Measurements from ENCODE around the gene TMED7. TPM values are rescaled to one million over a fixed set of nuclear protein-coding genes. Genes with fewer than 3 reads are reported as not detected.
"Not testable (repeated sequence)": the region's sequence is repeated elsewhere in the genome, so short reads cannot be mapped to it uniquely, and the experiment has no call there.

TMED7 gene
- total RNA-seq: 43.4 and 44.0 TPM in 2 replicates

DNA sequence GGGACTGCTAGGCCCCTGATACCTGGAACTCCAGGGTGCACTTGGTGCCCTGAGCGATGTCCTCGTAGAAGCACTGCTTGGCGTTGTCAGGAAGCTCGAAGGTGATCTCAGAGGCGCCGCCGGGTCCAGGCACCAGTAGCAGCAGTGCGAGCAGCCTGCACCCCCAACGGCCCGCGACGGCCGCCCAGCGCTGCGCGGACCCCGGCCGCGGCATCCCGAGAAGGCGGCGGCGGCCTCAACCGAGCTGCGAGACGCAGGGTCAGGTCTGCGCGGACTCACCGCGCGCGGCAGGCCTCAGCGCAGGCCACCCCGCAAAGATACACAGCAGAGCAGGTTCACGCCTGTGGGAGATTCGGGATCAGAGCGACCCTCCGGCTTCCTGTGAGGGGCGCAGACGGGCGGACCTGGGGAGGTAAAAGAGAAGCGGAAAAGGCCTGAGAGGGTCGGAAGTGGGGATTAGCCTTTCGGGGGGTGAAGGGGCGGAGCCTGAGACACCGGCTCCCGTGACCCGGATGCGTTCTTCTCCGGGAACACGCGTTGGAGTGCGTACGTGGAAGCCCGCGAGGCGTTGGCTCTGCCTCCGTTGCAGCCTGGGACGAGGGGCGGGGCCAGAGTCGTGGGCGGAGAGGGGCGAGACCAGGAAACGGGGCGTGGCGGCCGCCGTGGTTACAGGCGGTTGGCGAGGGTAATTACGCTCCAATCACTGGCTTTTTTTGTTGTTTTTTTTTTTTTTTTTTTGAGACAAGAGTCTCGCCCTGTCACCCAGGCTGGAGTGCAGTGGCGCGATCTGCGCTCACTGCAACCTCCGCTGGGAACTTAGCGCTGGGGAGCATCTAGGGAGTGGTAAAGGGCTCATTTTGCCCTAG is at the start of gene TMED7:
TMED7 (minus strand) TSS at position 458 of the 866 bp plus-strand sequence; CDS start at position 214, 244 bp downstream.
- Mint-ChIP-seq H3K4me1 (ENCODE audit: low read depth) (peaks cover 32% of the 10 kb centered on the region), H3K9me3 (no peaks in the 10 kb centered on the region), H3K27ac (peak within 1 kb of the TSS; percentile 88), H3K4me3 (no peak within 1 kb of the TSS), H3K36me3 (ENCODE audit: low read depth) (peaks cover 8% of the 10 kb centered on the region), H3K27me3 (ENCODE audit: insufficient read depth) (peaks cover 12% of the 10 kb centered on the region)
- DNase-seq (ENCODE audit: low spot score): peak; percentile 99
- intact Hi-C loops (cut with micrococcal nuclease): loop anchor here (1.0 to 5.0 kb wide), 8 partner anchors 8 to 461 kb away; partner anchors contain the start of genes AP3S1, ATG12, CCDC112 and COMMD10

DNA sequence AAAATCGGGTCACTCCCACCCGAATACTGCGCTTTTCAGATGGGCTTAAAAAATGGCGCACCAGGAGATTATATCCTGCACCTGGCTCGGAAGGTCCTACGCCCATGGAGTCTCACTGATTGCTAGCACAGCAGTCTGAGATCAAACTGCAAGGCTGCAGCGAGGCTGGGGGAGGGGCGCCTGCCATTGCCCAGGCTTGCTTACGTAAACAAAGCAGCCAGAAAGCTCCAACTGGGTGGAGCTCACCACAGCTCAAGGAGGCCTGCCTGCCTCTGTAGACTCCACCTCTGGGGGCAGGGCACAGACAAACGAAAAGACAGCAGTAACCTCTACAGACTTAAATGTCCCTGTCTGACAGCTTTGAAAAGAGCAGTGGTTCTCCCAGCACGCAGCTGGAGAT is 48.9 kb upstream of the TMED7 start:
- H3K36me3 Mint-ChIP-seq (ENCODE audit: low read depth); H3K27ac Mint-ChIP-seq; H3K4me1 Mint-ChIP-seq (ENCODE audit: low read depth); intact Hi-C loops (cut with micrococcal nuclease); H3K4me3 Mint-ChIP-seq; DNase-seq (ENCODE audit: low spot score); H3K9me3 Mint-ChIP-seq: not testable (repeated sequence)
- H3K27me3 Mint-ChIP-seq (ENCODE audit: insufficient read depth): peaks cover 13% of the 10 kb centered on the region

DNA sequence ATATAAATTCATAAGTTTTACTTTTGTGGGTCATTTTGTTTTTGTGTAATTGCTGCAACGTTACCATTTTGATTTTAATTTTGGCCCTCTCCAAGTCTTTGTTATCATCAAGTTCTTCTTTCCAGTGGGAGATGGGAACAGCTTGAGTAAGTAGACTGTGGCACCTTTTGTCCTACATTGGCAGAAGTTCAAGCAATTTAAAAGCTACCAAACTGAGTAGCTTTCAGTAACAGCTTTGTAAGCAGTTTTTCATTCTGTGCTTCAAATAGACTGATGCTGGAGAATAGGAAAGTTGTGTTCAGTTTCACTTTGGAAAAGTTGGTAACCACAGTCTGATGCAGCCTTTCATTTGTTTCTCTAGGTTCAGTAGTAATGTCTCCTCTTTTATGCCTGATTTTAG is 47.8 kb upstream of the TMED7 start:
- intact Hi-C loops (cut with micrococcal nuclease): no loop called here
- Mint-ChIP-seq H3K36me3 (ENCODE audit: low read depth) (no peaks in the 10 kb centered on the region), H3K27ac (no peak overlapping the region), H3K27me3 (ENCODE audit: insufficient read depth) (peaks cover 15% of the 10 kb centered on the region), H3K4me3 (no peak overlapping the region), H3K4me1 (ENCODE audit: low read depth) (no peaks in the 10 kb centered on the region), H3K9me3 (peaks cover 9% of the 10 kb centered on the region)
- no peak for DNase-seq (ENCODE audit: low spot score)

DNA sequence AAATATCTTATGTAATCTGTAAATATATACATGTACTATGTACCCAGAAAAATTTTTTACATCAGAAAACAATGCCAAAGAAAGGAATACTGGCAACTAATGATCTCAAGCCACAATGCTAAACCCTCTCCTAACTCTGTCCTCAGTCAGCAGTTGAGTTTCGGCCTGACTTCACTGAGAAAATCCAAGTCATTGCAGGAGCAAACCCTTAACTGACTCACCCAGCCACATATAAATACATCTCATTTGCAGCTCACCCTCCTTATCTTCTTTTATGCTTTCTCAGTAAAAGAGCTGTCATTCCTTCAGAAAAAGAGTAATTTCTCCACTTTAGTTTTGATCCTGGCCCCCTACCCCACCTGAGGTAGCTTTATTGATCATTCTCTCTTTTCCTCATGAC is 46.1 kb upstream of the TMED7 start:
- intact Hi-C loops (cut with micrococcal nuclease): no loop called here
- no peaks in the 10 kb centered on the region for H3K36me3 Mint-ChIP-seq (ENCODE audit: low read depth)
- H3K27me3 Mint-ChIP-seq (ENCODE audit: insufficient read depth): peaks cover 17% of the 10 kb centered on the region
- no peaks in the 10 kb centered on the region for H3K4me1 Mint-ChIP-seq (ENCODE audit: low read depth)
- peaks cover 19% of the 10 kb centered on the region for H3K9me3 Mint-ChIP-seq
- H3K27ac Mint-ChIP-seq: no peak overlapping the region
- DNase-seq (ENCODE audit: low spot score): no peak
- H3K4me3 Mint-ChIP-seq: no peak overlapping the region

DNA sequence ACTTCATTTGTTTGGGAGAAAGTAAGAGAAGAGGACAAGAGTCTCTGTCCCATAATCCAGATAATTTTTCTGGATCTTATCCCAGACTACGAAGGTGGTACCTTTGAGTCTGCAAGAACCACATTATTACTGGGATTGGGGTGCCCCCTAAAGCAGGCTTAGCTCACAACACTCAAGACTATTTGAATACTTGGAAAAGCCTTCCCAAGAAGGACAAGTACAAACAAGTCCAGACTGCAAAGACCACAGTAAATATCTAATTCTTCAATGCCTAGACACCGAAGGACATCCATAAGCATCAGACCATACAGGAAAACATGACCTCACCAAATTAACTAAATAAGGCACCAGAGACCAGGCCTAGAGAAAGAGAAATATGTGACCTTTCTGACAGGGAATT is 40.2 kb upstream of the TMED7 start:
- Mint-ChIP-seq H3K36me3 (ENCODE audit: low read depth) (peaks cover 1% of the 10 kb centered on the region), H3K9me3 (peaks cover 16% of the 10 kb centered on the region), H3K4me3 (no peak overlapping the region), H3K27me3 (ENCODE audit: insufficient read depth) (peaks cover 24% of the 10 kb centered on the region), H3K4me1 (ENCODE audit: low read depth) (no peaks in the 10 kb centered on the region), H3K27ac (no peak overlapping the region)
- intact Hi-C loops (cut with micrococcal nuclease): no loop called here
- no peak for DNase-seq (ENCODE audit: low spot score)

DNA sequence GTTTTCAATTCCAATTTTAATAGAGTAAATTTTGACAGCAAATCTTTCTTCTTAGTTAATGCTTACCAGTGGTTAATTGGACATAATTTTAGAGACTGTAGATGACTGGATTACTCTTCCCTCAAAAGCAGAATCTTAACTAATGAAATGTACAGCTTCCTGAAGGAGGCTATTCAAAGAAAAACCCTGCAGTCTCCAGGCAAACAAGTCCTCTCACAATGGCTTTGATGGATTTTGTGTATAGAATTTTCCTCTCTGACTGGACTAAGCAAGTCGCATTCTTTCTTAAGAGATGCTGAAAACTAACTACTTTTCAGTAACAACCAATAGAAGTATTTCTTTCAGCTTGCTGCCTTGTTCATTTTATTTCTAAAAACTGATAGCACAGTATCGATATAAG is 35.7 kb upstream of the TMED7 start:
- Mint-ChIP-seq H3K36me3 (ENCODE audit: low read depth) (peaks cover 1% of the 10 kb centered on the region), H3K27me3 (ENCODE audit: insufficient read depth) (peaks cover 22% of the 10 kb centered on the region), H3K4me3 (no peak overlapping the region), H3K9me3 (no peaks in the 10 kb centered on the region), H3K27ac (no peak overlapping the region), H3K4me1 (ENCODE audit: low read depth) (no peaks in the 10 kb centered on the region)
- no peak for DNase-seq (ENCODE audit: low spot score)
- intact Hi-C loops (cut with micrococcal nuclease): no loop called here

DNA sequence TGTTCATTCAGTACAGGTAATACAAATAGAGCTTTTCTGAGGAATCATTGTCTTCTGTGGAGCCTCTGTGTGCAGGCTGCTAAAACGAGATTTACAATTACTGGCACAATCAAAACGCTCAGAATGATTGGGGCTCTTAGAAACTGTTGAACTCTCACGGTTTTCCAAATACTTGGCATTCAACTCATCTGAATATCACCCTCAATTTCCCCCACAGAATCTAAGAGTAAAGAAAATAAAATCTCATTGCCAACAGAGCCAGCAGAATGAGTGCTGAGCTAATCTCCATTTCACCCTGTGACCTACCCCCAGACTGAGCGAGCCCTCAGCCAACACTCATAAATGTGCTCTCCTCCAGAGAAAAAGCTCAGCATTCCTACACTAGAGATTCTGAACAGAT is 35.3 kb upstream of the TMED7 start:
- DNase-seq (ENCODE audit: low spot score): no peak
- Mint-ChIP-seq H3K27me3 (ENCODE audit: insufficient read depth) (peaks cover 21% of the 10 kb centered on the region), H3K36me3 (ENCODE audit: low read depth) (peaks cover 1% of the 10 kb centered on the region), H3K9me3 (no peaks in the 10 kb centered on the region), H3K4me3 (no peak overlapping the region), H3K27ac (no peak overlapping the region), H3K4me1 (ENCODE audit: low read depth) (no peaks in the 10 kb centered on the region)
- intact Hi-C loops (cut with micrococcal nuclease): no loop called here

DNA sequence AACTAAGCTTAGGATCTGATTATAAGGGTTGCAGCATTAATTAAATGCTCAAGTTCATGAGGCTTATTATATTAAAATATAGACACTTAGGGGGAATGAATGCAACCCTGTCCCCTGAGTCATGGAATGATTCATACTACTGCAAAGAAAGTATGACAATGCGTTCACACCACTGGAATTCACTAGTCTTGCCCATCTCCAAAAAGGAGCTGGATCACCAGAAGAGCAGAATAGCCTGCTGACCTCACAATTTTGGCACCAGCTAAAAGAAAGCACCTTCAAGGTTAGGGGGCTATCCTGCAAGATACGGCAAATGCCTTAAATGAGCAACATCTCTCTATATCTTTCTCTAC is 32.0 kb upstream of the TMED7 start:
- no peak overlapping the region for H3K27ac Mint-ChIP-seq
- H3K27me3 Mint-ChIP-seq (ENCODE audit: insufficient read depth): peaks cover 22% of the 10 kb centered on the region
- no peaks in the 10 kb centered on the region for H3K9me3 Mint-ChIP-seq
- no peak for DNase-seq (ENCODE audit: low spot score)
- H3K4me3 Mint-ChIP-seq: no peak overlapping the region
- H3K4me1 Mint-ChIP-seq (ENCODE audit: low read depth): no peaks in the 10 kb centered on the region
- no peaks in the 10 kb centered on the region for H3K36me3 Mint-ChIP-seq (ENCODE audit: low read depth)
- intact Hi-C loops (cut with micrococcal nuclease): no loop called here

DNA sequence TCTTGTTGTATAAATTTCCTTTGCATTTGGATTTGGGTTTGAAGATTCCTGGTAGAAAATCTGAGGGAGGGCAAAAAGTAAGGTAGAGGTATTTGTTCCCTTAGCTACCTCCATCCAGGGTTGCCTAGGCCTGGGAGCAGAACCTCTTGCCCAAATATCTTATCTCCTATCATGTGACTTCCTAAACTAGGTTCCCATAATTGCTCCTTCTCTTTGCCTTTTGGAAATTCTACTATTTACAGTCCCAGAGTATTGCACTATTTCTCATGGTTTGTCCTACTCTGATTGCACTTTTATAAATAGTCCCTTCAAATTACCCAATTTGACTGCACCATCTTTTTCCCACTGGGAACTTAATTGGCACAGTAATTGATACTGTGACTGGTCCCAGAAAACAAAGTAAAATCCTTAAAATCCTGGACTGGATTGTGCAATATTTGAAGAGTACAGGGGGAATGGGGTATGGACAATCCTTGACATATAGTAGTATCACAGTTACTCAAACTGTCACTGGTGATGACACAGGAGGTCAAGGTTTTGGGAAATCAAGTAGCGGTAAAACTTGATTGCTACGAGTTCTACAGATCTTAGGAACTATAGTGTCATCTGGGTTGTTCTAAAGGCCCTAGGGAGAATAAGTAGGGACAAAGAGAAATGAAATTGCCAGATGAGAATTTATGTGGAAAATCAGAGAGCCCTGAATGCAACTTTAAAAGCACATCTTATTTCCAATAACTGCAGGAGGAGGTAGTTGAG is 31.5 kb upstream of the TMED7 start:
- Mint-ChIP-seq H3K36me3 (ENCODE audit: low read depth) (no peaks in the 10 kb centered on the region), H3K4me1 (ENCODE audit: low read depth) (no peaks in the 10 kb centered on the region), H3K9me3 (no peaks in the 10 kb centered on the region), H3K27ac (no peak overlapping the region), H3K4me3 (no peak overlapping the region), H3K27me3 (ENCODE audit: insufficient read depth) (peaks cover 22% of the 10 kb centered on the region)
- no peak for DNase-seq (ENCODE audit: low spot score)
- intact Hi-C loops (cut with micrococcal nuclease): no loop called here

DNA sequence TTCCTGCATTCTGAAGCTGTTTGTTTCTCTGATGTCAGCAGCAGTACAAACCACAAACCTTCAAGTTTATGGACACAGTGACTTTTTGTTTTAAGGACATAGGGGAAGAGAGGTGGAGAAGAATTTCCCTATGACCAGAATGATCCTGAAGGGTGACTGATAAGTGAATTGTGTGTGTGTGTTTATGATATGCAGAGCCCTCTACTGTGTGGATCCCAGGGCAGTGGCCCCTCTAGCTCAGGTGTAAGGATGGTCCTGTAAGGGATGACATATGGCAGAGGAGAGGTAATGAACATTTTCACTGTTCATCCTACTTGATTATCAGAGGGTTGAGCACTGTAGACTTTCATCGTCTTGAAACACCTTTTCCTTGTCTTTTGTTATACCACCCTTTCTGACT is 30.6 kb upstream of the TMED7 start:
- Mint-ChIP-seq H3K4me3 (no peak overlapping the region), H3K27ac (no peak overlapping the region), H3K27me3 (ENCODE audit: insufficient read depth) (peaks cover 22% of the 10 kb centered on the region), H3K9me3 (no peaks in the 10 kb centered on the region), H3K4me1 (ENCODE audit: low read depth) (no peaks in the 10 kb centered on the region), H3K36me3 (ENCODE audit: low read depth) (no peaks in the 10 kb centered on the region)
- intact Hi-C loops (cut with micrococcal nuclease): no loop called here
- DNase-seq (ENCODE audit: low spot score): no peak

DNA sequence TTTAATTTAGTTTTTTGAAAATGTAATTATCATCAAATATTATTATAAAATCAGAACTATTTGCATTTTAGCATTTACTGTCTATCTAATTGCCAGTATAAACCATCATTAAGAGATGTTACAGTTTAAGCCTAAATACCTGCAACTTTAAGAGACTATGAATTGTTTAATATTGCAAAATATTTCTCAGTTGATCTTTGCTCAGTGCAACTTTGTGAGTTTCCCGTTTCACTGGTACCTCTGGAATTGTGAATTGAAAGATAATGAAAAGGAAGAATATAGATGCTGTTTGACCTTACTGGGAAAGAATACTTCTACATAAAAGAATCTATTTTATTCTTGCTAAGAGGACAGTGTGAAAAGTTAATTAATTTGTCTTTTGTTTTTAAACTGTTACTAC is 30.2 kb upstream of the TMED7 start:
- H3K27ac Mint-ChIP-seq: no peak overlapping the region
- no peaks in the 10 kb centered on the region for H3K36me3 Mint-ChIP-seq (ENCODE audit: low read depth)
- H3K27me3 Mint-ChIP-seq (ENCODE audit: insufficient read depth): peaks cover 19% of the 10 kb centered on the region
- H3K9me3 Mint-ChIP-seq: no peaks in the 10 kb centered on the region
- DNase-seq (ENCODE audit: low spot score): no peak
- no peak overlapping the region for H3K4me3 Mint-ChIP-seq
- no peaks in the 10 kb centered on the region for H3K4me1 Mint-ChIP-seq (ENCODE audit: low read depth)
- intact Hi-C loops (cut with micrococcal nuclease): no loop called here

DNA sequence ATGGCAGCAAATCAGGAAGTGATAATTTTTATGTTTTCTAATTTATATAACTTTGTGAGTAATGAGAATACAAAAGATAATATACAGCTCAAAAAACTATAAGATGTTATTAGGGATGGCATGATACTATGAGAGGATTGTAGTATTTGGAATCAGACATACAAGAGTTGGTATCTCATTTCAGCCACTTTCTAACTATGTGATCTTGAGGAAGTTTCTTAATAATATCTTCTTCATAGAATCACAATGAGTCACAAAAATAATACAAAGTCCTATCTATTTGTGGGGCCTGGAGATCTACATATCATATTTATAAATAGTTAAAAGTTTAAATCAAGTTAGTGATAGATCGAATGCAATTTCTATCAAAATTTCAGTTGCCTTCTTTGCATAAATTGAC is 23.7 kb upstream of the TMED7 start:
- no peak for DNase-seq (ENCODE audit: low spot score)
- Mint-ChIP-seq H3K4me1 (ENCODE audit: low read depth) (no peaks in the 10 kb centered on the region), H3K36me3 (ENCODE audit: low read depth) (no peaks in the 10 kb centered on the region), H3K27me3 (ENCODE audit: insufficient read depth) (peaks cover 24% of the 10 kb centered on the region), H3K9me3 (no peaks in the 10 kb centered on the region), H3K27ac (no peak overlapping the region), H3K4me3 (no peak overlapping the region)
- intact Hi-C loops (cut with micrococcal nuclease): no loop called here

DNA sequence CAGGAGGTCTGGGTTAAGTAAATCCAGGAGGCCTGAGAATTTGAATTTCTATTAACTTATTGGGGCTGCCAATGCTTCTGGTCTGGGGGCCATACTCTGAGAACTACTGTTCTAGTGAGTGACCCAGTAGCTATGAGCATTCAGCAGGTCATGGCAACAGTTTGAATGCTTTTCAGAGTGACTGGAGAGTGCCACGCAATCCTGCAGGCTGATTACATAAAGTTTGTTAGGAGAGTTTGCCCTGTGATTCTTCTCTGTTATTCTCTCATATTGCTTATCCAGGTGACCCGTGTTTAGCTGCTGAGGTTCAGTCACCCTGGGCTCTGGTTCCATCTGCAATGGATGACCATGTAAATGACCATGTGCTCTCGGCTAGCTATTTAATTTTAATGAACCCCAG is 22.2 kb upstream of the TMED7 start:
- no peaks in the 10 kb centered on the region for H3K4me1 Mint-ChIP-seq (ENCODE audit: low read depth)
- H3K36me3 Mint-ChIP-seq (ENCODE audit: low read depth): no peaks in the 10 kb centered on the region
- no peak overlapping the region for H3K27ac Mint-ChIP-seq
- H3K27me3 Mint-ChIP-seq (ENCODE audit: insufficient read depth): peaks cover 37% of the 10 kb centered on the region
- no peak for DNase-seq (ENCODE audit: low spot score)
- intact Hi-C loops (cut with micrococcal nuclease): no loop called here
- H3K9me3 Mint-ChIP-seq: no peaks in the 10 kb centered on the region
- no peak overlapping the region for H3K4me3 Mint-ChIP-seq

Measured in activated T-helper 1 cell treated with anti-CD3 and anti-CD28 coated beads, Interleukin-12 subunit alpha, Interleukin-12 subunit beta, Interleukin-2, Interleukin-4 antibody, amounts not matched to agents 30 ng/mL and 10 ng/mL and 1 ng/mL, durations not matched to agents 14 hours and 24 hours and 36 hours (primary cell).